Measurements from ENCODE around the gene FLII. TPM values are rescaled to one million over a fixed set of nuclear protein-coding genes. Genes with fewer than 3 reads are reported as not detected.

Gene FLII
- total RNA-seq, 1 experiment from 2014 or later = 298 TPM

GRCh38 chr17:18285296-18285695, 26.8 kb upstream of the FLII start:
- Histone ChIP-seq H3K14ac (ENCODE audit: insufficient read depth, low read length) (no peak overlapping the region), H3K4ac (ENCODE audit: low read depth, low read length) (no peak overlapping the region), H4K5ac (ENCODE audit: insufficient read length, low read depth, low read length) (no peak overlapping the region), H3K27me3 (ENCODE audit: insufficient read depth, low read length) (no peaks in the 10 kb centered on the region), H4K20me1 (ENCODE audit: control insufficient read depth, insufficient read depth, insufficient read length) (no peaks in the 10 kb centered on the region), H3K56ac (ENCODE audit: insufficient read length, low read depth, low read length) (no peak overlapping the region), H3K79me2 (ENCODE audit: insufficient read depth, low read length) (no peaks in the 10 kb centered on the region), H2BK5ac (ENCODE audit: insufficient read length, low read length) (no peak overlapping the region), H3K23me2 (ENCODE audit: insufficient read length, low read depth, low read length, poor library complexity, severe bottlenecking) (no peaks in the 10 kb centered on the region), H3K4me2 (ENCODE audit: insufficient read depth, insufficient read length, low read length) (no peak overlapping the region), H3K79me1 (ENCODE audit: insufficient read depth, low read depth, low read length, poor library complexity, severe bottlenecking) (no peaks in the 10 kb centered on the region), H3K9me3 (ENCODE audit: control insufficient read depth, low read depth, low read length) (no peaks in the 10 kb centered on the region), H2BK20ac (ENCODE audit: low read depth, low read length, poor library complexity, severe bottlenecking) (no peak overlapping the region), H3K4me1 (ENCODE audit: insufficient read depth, low read length) (no peaks in the 10 kb centered on the region), H3T11ph (ENCODE audit: low read length) (no peak overlapping the region), H3K27ac (ENCODE audit: insufficient read length, low read depth, low read length) (no peak overlapping the region), H2BK12ac (ENCODE audit: insufficient read length, low read depth, low read length) (no peak overlapping the region), H3K18ac (ENCODE audit: insufficient read length, low read depth, low read length) (no peak overlapping the region), H2AFZ (ENCODE audit: low read length) (no peak overlapping the region), H3K9ac (ENCODE audit: extremely low read depth, insufficient read length, low read length) (no peak overlapping the region), H2BK15ac (ENCODE audit: low read depth, low read length) (no peak overlapping the region), H2AK5ac (ENCODE audit: insufficient read length, low read length) (no peak overlapping the region), H4K91ac (ENCODE audit: insufficient read length, low read depth, low read length) (no peak overlapping the region), H2BK120ac (ENCODE audit: low read depth, low read length, poor library complexity, severe bottlenecking) (no peak overlapping the region), H3K23ac (ENCODE audit: insufficient read length, low read depth, low read length) (no peak overlapping the region), H4K8ac (replicated peaks; ENCODE audit: insufficient read length, low read depth, low read length) (no peak overlapping the region)
- no peaks in the 10 kb centered on the region for H3K4me1 Mint-ChIP-seq
- no peaks in the 10 kb centered on the region for H3K9me3 Mint-ChIP-seq
- no peak for DNase-seq
- no peak overlapping the region for H3K27ac Mint-ChIP-seq
- no peak overlapping the region for H3K4me3 Mint-ChIP-seq
- no peak for TF ChIP-seq CTCF (conservative IDR thresholded peaks at IDR 0.05)
- no CpG with 5 or more reads among the region's 11 CpGs for whole genome bisulfite sequencing (ENCODE audit: extremely low coverage, insufficient read length, low lambda C conversion rate)
- no peaks in the 10 kb centered on the region for H3K27me3 Mint-ChIP-seq (ENCODE audit: low read depth)
- H3K36me3 Mint-ChIP-seq (ENCODE audit: insufficient read depth in 1 of 3, low read depth in 3 of 3) = peaks cover 64 to 96% (median 93%) of the 10 kb centered on the region in 3 experiments; a peak in 6 of 7 replicates
